HG02763 (cell line): ENCODE data around the gene IL25.
"Not testable (repeated sequence)": the region's sequence is repeated elsewhere in the genome, so short reads cannot be mapped to it uniquely, and the experiment has no call there.

Source experiments
- ATAC-seq: cut with Tn5 transposase; IDR thresholded peaks from one replicate; pipeline ENCODE4 v1.9.1; 2021; ENCODE audit warnings: mild to moderate bottlenecking, moderate library complexity; ENCODE audit not compliant: unreplicated experiment

Gene IL25

DNA sequence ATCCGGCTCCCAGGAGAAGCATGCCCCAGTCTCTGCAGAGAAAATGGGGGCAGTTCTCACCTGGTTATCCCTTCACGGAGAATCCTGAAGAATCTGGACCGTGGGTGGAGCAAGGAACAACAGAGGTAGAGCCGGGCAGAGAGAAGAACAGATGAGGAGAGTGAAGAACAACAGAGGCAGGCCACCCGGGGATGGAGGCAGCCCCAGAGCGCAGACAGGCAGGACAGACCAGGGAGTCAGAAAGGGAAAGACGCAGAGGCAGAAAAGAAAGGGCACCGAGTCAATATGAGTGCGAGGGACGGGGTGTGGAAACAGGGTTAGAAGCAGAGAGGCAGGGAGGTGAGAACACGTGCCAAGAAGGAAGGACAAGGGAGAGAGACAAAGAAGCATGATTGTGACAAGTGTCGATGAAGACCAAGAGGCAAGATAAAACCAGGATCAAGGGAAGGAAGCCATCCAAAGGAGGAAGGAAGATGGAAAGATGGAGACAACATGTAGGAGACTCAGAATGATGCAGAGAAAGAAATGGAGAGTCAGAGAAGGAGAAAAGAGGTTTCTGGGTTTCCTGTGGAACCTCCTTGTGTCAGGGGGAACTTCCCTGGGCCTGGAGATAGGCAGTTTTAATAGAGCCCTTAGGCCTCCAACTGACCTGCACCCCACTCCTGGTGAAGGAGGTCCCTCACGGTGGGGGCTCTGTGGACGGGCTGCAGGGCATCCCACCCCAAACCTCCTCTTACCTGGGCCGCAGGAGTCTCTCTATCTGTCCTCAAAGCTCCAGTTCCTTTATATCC, 35.1 kb downstream of the IL25 start, which contains the start of gene MYH6:
Gene MYH6, minus strand, starts transcription at position 758 of the 791 bp plus-strand sequence. CDS start 1,050 bp downstream, outside the sequence.
- ATAC-seq = no peak

DNA sequence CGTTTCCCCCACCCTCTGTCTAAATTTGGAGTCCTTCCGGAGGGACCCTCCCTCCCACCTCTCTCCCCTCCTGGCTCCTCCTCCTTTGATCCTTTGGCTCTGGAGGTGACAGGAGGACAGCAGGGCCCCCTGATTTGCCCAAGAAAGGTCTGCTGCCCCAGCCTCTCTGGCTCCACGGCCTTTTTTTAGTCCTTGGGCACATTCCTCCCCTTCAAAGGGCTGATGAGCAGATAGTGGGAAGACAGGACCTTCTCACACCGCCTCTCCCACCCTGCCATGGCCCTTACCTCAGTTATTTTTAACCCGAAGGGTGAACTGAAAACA, 35.7 kb downstream of the IL25 start:
- ATAC-seq = no peak

- ATAC-seq = peak; percentile 50
These were observed 36.9 kb downstream of the IL25 start for GRCh38 chr14:23409475-23409874.

- no peak for ATAC-seq
These were observed 37.5 kb downstream of the IL25 start for GRCh38 chr14:23409966-23410635.

DNA sequence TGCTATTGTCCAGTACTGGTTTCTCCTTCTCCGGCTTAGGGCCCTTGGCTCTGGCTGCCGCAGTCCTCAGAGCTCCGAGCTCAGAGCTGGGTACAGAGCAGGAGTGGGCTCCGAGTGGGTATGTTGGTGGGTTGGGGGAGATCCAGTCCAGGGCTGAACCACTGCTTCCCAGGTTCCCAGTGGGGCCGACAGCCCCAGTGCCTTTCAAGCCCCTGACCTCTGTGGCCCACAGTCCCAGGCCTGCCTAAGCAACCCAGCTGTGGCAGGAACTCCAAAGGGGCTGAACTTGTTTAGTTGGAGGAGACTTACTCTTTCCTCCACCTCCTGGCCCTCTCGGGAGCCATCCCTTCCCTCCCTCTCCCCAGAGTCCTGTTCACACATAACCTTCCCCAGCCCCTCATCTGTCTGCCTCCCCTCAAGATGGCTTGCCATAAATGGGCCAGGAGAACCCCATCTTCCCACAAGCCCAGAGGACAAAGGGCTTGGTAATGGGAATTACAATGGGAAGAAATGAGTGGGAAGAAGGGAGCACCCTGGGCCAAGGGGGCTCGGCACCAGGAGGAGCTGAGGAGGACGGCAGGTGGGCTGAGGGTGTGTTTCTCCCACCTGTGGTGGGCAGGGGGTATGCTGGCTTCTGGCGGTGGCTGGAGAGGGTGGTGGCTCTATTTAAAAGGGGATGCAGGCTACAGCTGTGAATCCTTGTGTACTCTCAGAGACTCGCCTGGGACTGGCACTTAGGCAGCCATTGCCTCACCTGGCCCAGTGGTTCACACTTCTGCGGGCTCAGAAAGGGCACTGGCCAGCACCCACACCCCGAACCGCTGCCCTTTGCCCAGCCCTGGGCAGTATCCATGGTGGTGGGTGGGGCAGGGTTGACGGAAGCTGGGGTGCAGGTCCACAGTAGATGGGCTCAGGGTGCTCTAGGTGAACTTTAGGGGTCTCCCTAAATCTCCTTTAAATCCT, 39.2 kb downstream of the IL25 start:
- no peak for ATAC-seq

GRCh38 chr14:23413681-23414080, 41.1 kb downstream of the IL25 start:
- no peak for ATAC-seq

DNA sequence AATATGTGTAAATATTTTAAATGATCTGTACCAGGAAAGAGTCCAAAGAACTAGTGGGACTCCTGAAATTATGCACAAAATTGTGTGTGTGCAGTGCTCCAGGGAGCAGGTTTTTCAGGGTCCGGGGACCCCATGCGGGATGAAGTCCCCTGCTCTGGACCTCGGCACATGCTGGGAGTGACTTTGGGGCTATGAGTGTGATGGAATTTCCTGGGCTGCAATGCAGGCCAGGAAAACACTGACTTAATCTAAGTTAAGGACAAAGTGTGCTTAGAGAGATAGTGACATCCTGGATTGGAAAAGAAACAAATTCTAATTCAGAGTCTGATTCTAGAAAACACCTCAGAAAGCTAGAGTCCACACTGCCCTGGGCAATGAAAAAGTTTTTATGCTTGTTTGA, 41.6 kb downstream of the IL25 start:
- no peak for ATAC-seq

GRCh38 chr14:23414906-23415820, 42.6 kb downstream of the IL25 start:
- ATAC-seq = no peak

- no peak for ATAC-seq
These were observed 43.5 kb downstream of the IL25 start for GRCh38 chr14:23415821-23416778.

- no peak for ATAC-seq
These were observed 44.2 kb downstream of the IL25 start for GRCh38 chr14:23416801-23417200.

DNA sequence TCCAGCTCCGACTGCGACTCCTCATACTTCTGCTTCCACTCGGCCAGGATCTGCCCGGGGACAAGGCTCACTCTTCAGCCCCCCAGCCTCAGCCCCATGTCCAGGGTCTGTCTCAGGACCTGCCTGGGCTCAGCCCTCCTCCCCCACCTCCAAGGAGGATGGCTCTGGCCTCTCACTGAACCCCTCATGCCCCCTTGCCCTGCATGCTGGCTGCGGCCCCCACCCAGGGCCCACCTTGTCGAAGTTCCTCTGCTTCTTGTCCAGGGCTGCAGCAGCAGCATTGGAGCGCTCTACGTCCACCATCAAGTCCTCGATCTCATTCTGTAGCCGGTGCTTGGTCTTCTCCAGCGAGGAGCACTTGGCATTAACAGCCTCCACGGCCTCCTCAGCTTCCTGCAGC, 44.7 kb downstream of the IL25 start:
- not testable (repeated sequence) for ATAC-seq

GRCh38 chr14:23418021-23418420, 45.4 kb downstream of the IL25 start:
- no peak for ATAC-seq

- ATAC-seq = not testable (repeated sequence)
These were observed 47.0 kb downstream of the IL25 start for GRCh38 chr14:23419646-23420045.

DNA sequence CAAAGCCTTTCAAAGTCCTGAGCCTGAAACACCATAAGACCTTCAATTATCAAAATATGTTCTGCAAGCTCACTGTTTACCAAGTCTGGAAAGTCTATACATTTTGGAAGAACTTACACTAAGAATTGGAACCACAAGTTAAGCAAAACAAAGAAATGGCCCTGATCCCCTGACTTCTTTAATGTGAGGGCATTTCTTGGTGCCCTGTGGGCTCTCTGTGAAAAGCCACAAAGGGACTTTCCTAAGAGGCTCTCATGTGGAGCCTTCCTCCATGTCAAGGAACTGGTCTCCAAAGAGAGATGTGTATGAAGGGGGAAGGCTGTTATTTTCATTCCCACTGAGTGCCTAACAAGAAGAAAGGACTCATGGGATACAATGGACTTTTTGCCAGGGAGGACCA, 49.0 kb downstream of the IL25 start:
- no peak for ATAC-seq

- no peak for ATAC-seq
These were observed 51.0 kb downstream of the IL25 start for GRCh38 chr14:23423657-23424056.

GRCh38 chr14:23425169-23425568, 52.6 kb downstream of the IL25 start:
- ATAC-seq = no peak

- ATAC-seq = not testable (repeated sequence)
These were observed 53.2 kb downstream of the IL25 start for GRCh38 chr14:23425798-23426197.
